Keratinocyte (primary cell): Measurements from ENCODE around the gene LRIG1. TPM values are rescaled to one million over a fixed set of nuclear protein-coding genes. Genes with fewer than 3 reads are reported as not detected.

Source experiments
- DNase-seq: peaks from one replicate; pipeline ENCODE4 v3.0.0-alpha.2; 2011; ENCODE audit warnings: low read depth, missing footprints, low spot score
- FAIRE-seq: peaks from 2 replicates; lab custom pipeline; 2011; peaks lifted over from hg19 to GRCh38; lab: Jason Lieb, UNC
- H2AFZ ChIP-seq: 2 replicates; pipeline ENCODE4 v1.6.0; 2012; ENCODE audit warnings: low read length, control low read depth, inconsistent platforms; ENCODE audit not compliant: control insufficient read depth
- H3K27ac ChIP-seq: 2 replicates; pipeline ENCODE4 v1.5.1; 2011; ENCODE audit warnings: low read length; ENCODE audit not compliant: control insufficient read depth, insufficient read depth
- H3K27me3 ChIP-seq: 3 replicates; pipeline ENCODE4 v1.6.0; 2011; ENCODE audit warnings: low read length; ENCODE audit not compliant: control insufficient read depth, insufficient read depth; ENCODE audit errors: extremely low read depth
- H3K36me3 ChIP-seq, 2 experiments: 2 replicates in 1 of 2; 3 replicates in 1 of 2; pipeline ENCODE4 v1.5.1; 2011; ENCODE audit warnings: low read length in 2 of 2, mild to moderate bottlenecking in 1 of 2; ENCODE audit not compliant: control insufficient read depth in 2 of 2, insufficient read depth in 2 of 2; ENCODE audit errors: extremely low read depth in 1 of 2
- H3K4me1 ChIP-seq: 3 replicates; pipeline ENCODE4 v1.5.1; 2011; ENCODE audit warnings: low read length; ENCODE audit not compliant: control insufficient read depth, insufficient read depth; ENCODE audit errors: extremely low read depth
- H3K4me2 ChIP-seq: 3 replicates; pipeline ENCODE4 v1.6.0; 2011; ENCODE audit warnings: low read depth, low read length; ENCODE audit not compliant: control insufficient read depth, insufficient read depth; ENCODE audit errors: extremely low read depth
- H3K4me3 ChIP-seq, 3 experiments: fragments of 200-600 bp in 1 of 3; sonication (generic) in 1 of 3; 2 replicates in 2 of 3; 3 replicates in 1 of 3; pipeline ENCODE4 v1.5.1; 2011 to 2016; ENCODE audit warnings: low read length in 3 of 3, mild to moderate bottlenecking in 3 of 3, control low read depth in 2 of 3, inconsistent platforms in 1 of 3, low read depth in 1 of 3, mixed read lengths in 1 of 3, mixed run types in 1 of 3, moderate library complexity in 1 of 3; ENCODE audit not compliant: control insufficient read depth in 2 of 3, insufficient read depth in 2 of 3; ENCODE audit errors: extremely low read depth in 1 of 3
- H3K79me2 ChIP-seq: 2 replicates; pipeline ENCODE4 v1.6.0; 2012; ENCODE audit warnings: low read length; ENCODE audit not compliant: control insufficient read depth, insufficient read depth
- H3K9ac ChIP-seq: 3 replicates; pipeline ENCODE4 v1.6.0; 2011; ENCODE audit warnings: low read length; ENCODE audit not compliant: control insufficient read depth, insufficient read depth; ENCODE audit errors: extremely low read depth
- H3K9me1 ChIP-seq: 3 replicates; pipeline ENCODE4 v1.6.0; 2011; ENCODE audit warnings: low read length; ENCODE audit not compliant: control insufficient read depth, insufficient read depth; ENCODE audit errors: extremely low read depth
- H3K9me3 ChIP-seq: 2 replicates; pipeline ENCODE4 v1.5.1; 2012; ENCODE audit warnings: low read depth, low read length; ENCODE audit not compliant: control insufficient read depth
- H4K20me1 ChIP-seq: 3 replicates; pipeline ENCODE4 v1.6.0; 2011; ENCODE audit warnings: low read length; ENCODE audit not compliant: control insufficient read depth, insufficient read depth; ENCODE audit errors: extremely low read depth
- EZH2 ChIP-seq: IDR thresholded peaks from one replicate; pipeline ENCODE4 v1.6.1; 2012; ENCODE audit warnings: inconsistent platforms, mild to moderate bottlenecking, low read length, moderate library complexity
- dilution Hi-C: fragments of 300-500 bp; cut with MboI; formaldehyde crosslinking; loops from one replicate; pipeline ENCODE4 v1.7.0; 2020; ENCODE audit warnings: low sequenced_read_pairs; ENCODE audit not compliant: extremely low pct_ligation_motif_present
- polyA plus RNA-seq, 5 experiments: library from polyadenylated mRNA; depleted of rRNA in 3 of 5; stranded (reverse) in 3 of 5; stranded (forward) in 1 of 5; unstranded in 1 of 5; fragments of >200 nt; gene quantifications; 1 replicate in 1 of 5; 2 replicates in 3 of 5; 3 replicates in 1 of 5; pipeline versions ENCODE4 v1.2.1 to v1.2.3, GENCODE V29; 2011 to 2012; ENCODE audit warnings: missing spikeins in 2 of 5, low read depth in 1 of 5, low replicate concordance in 1 of 5
- TF ChIP-seq, protein P1 (sequence below), 3 experiments: IDR thresholded peaks in 1 of 3; conservative IDR thresholded peaks in 1 of 3; optimal IDR thresholded peaks in 1 of 3; 2 replicates in 2 of 3; 3 replicates in 1 of 3; pipeline versions ENCODE3 to v1.5.1; 2011; ENCODE audit warnings: low read length in 3 of 3, mild to moderate bottlenecking in 3 of 3, moderate library complexity in 2 of 3, control low read depth in 1 of 3, inconsistent platforms in 1 of 3; ENCODE audit not compliant: insufficient read depth in 2 of 3; ENCODE audit errors: extremely low read depth in 1 of 3

Gene LRIG1
- polyA plus RNA-seq, 1 donor (not counting 4 experiments of a cell fraction or from before 2014, with no cell fraction given), result 17.2 TPM

DNA sequence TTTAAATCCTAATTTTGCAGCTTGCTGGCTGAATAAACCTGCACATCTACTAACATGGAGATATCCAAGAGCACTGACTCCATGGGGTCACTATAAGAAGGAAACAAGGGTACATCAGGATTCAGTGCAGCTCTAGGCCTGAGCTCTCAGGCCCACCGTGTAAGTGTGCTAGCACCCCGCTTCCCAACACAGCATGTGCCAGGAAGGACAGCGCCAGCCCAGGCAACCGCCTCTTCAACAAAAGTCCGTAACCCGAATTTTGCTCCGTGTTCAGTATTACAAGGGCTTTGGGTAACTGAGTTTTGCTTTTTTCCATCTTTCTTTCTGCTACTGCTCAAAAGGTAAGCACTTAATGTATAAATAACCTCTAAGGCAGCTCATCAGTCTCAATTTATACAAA lies 89.8 kb downstream of the LRIG1 start:
- Histone ChIP-seq H3K27me3 (no peaks in the 10 kb centered on the region), H4K20me1 (no peaks in the 10 kb centered on the region), H3K36me3 (peaks cover 0 to 38% of the 10 kb centered on the region in 2 experiments), H3K4me3 (no peak overlapping the region), H3K9ac (no peak overlapping the region), H2AFZ (no peak overlapping the region), H3K4me1 (peaks cover 11% of the 10 kb centered on the region), H3K9me1 (no peaks in the 10 kb centered on the region), H3K9me3 (no peaks in the 10 kb centered on the region), H3K79me2 (no peaks in the 10 kb centered on the region), H3K4me2 (no peak overlapping the region), H3K27ac (no peak overlapping the region)
- FAIRE-seq (no peak), DNase-seq (no peak)
- dilution Hi-C loops, result no loop called here
- TF ChIP-seq, protein P1, sequence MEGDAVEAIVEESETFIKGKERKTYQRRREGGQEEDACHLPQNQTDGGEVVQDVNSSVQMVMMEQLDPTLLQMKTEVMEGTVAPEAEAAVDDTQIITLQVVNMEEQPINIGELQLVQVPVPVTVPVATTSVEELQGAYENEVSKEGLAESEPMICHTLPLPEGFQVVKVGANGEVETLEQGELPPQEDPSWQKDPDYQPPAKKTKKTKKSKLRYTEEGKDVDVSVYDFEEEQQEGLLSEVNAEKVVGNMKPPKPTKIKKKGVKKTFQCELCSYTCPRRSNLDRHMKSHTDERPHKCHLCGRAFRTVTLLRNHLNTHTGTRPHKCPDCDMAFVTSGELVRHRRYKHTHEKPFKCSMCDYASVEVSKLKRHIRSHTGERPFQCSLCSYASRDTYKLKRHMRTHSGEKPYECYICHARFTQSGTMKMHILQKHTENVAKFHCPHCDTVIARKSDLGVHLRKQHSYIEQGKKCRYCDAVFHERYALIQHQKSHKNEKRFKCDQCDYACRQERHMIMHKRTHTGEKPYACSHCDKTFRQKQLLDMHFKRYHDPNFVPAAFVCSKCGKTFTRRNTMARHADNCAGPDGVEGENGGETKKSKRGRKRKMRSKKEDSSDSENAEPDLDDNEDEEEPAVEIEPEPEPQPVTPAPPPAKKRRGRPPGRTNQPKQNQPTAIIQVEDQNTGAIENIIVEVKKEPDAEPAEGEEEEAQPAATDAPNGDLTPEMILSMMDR (optimal IDR thresholded peaks at IDR 0.05 in 1 of 3, IDR thresholded peaks at IDR 0.05 in 1 of 3, conservative IDR thresholded peaks at IDR 0.05 in 1 of 3; ENCODE audit: extremely low read depth in 1 of 3, insufficient read depth in 2 of 3, low read length in 3 of 3), result no peak
- no peak for TF ChIP-seq EZH2

DNA sequence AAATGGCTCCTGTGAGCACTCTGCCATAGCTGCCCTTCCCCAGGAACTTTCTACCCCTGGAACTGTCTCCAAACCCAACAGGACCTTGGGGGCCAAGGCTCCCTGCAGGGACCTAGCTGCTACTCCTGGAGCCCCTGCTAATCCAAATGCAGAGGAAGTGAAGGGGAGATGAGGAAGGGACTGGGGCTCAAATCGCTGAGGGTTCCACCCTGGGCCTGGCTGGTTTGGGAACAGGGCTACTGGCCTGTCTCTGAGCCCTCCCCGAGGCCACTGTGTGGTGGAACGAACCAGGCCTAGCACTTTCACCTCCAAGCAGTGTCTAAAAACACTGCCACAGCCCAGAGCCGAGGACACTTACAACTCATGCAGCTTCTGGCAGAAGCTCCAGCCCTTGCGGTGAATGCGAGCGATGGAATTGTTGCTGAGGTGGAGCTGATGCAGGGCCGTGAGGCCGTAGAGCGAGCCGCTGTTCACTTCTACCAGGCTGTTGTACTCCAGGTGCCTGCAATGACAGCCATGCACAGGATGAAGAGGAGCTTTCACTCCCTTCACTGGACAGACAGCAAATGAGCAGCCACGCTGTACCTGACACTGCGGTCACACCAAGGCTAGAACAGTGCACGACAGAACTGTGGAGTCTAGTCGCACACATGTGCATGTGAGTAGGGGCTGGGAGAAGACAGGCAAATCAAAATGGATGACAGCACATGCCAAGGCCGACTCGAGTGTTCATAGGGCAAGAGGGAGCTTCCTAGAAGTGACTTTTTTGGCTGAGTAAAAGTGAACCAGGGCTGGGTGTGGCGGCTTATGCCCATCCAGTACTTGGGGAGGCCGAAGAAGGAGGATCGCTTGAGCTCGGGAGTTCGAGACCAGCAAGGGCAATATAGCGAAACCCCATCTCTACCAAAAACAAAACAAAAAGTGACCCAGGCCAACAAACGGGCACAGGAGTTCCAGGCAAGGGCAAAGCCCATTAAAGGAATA lies 90.8 kb downstream of the LRIG1 start:
- no peak overlapping the region for H3K27ac ChIP-seq
- no peak for DNase-seq
- no peaks in the 10 kb centered on the region for H3K27me3 ChIP-seq
- no peaks in the 10 kb centered on the region for H3K79me2 ChIP-seq
- H3K4me1 ChIP-seq, result peaks cover 11% of the 10 kb centered on the region
- no peak overlapping the region for H3K9ac ChIP-seq
- no peaks in the 10 kb centered on the region for H3K9me1 ChIP-seq
- no peak overlapping the region for H3K4me2 ChIP-seq
- no peak for FAIRE-seq
- H3K36me3 ChIP-seq, result peaks cover 0 to 39% of the 10 kb centered on the region in 2 experiments
- no peak overlapping the region for H2AFZ ChIP-seq
- no peaks in the 10 kb centered on the region for H3K9me3 ChIP-seq
- dilution Hi-C loops, result no loop called here
- no peak overlapping the region for H3K4me3 ChIP-seq
- no peaks in the 10 kb centered on the region for H4K20me1 ChIP-seq
- TF ChIP-seq EZH2, result no peak
- TF ChIP-seq, protein P1 (optimal IDR thresholded peaks at IDR 0.05 in 1 of 3, IDR thresholded peaks at IDR 0.05 in 1 of 3, conservative IDR thresholded peaks at IDR 0.05 in 1 of 3; ENCODE audit: extremely low read depth in 1 of 3, insufficient read depth in 2 of 3, low read length in 3 of 3), result no peak
